Mammary epithelial cell (primary cell): ENCODE results near the gene SUB1.
"Not testable (repeated sequence)": the region's sequence is repeated elsewhere in the genome, so short reads cannot be mapped to it uniquely, and the experiment has no call there.

Source experiments
- CTCF ChIP-seq, 2 donors: IDR thresholded peaks in 1 of 2; conservative IDR thresholded peaks in 1 of 2; 2 replicates each; pipeline ENCODE4 v1.5.1; 2011 to 2012; ENCODE audit warnings: inconsistent platforms in 2 of 2, low read length in 2 of 2, mild to moderate bottlenecking in 2 of 2, control low read depth in 1 of 2, low read depth in 1 of 2; ENCODE audit not compliant: insufficient read depth in 1 of 2; ENCODE audit errors: extremely low read depth in 1 of 2
- EZH2 ChIP-seq: IDR thresholded peaks from 2 replicates; pipeline ENCODE4 v1.6.1; 2012; ENCODE audit warnings: low read length, inconsistent platforms, borderline replicate concordance

GRCh38 chr5:32537437-32538029 lies 47.8 kb upstream of the SUB1 start:
- not testable (repeated sequence) for TF ChIP-seq CTCF (conservative IDR thresholded peaks at IDR 0.05 in 1 of 2, IDR thresholded peaks at IDR 0.05 in 1 of 2; ENCODE audit: extremely low read depth in 1 of 2, insufficient read depth in 1 of 2, low read depth in 1 of 2, low read length in 2 of 2); EZH2
